Measurements from ENCODE around the gene DCDC2B. TPM values are rescaled to one million over a fixed set of nuclear protein-coding genes. Genes with fewer than 3 reads are reported as not detected.
A peak's percentile ranks its signal among the peaks of the same experiment; 100 is the strongest.
"Not testable (repeated sequence)": the region's sequence is repeated elsewhere in the genome, so short reads cannot be mapped to it uniquely, and the experiment has no call there.

DCDC2B gene
- not detected in 2 replicates for total RNA-seq

DNA sequence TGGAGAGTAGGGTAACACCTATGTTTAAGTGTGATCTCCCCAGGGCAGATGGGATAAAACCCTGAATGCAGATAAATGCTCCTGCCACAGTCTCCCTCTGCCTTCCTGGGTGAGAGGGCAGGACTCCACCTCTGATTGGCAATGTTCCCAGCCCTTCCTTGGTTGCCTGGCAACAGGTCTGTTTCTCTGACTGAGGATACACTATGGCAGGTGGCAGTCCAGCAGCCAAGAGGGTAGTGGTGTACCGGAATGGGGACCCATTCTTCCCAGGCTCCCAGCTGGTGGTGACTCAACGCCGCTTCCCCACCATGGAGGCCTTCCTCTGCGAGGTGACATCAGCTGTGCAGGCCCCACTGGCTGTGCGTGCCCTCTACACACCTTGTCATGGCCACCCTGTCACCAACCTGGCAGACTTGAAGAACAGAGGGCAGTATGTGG is at the start of gene DCDC2B:
Gene DCDC2B (plus strand): TSS at position 199 of the 438 bp plus-strand sequence. CDS start 5 bp downstream, at position 204.
- DNase-seq (ENCODE audit: low read depth): peak; percentile 40
- TF ChIP-seq, protein P1, sequence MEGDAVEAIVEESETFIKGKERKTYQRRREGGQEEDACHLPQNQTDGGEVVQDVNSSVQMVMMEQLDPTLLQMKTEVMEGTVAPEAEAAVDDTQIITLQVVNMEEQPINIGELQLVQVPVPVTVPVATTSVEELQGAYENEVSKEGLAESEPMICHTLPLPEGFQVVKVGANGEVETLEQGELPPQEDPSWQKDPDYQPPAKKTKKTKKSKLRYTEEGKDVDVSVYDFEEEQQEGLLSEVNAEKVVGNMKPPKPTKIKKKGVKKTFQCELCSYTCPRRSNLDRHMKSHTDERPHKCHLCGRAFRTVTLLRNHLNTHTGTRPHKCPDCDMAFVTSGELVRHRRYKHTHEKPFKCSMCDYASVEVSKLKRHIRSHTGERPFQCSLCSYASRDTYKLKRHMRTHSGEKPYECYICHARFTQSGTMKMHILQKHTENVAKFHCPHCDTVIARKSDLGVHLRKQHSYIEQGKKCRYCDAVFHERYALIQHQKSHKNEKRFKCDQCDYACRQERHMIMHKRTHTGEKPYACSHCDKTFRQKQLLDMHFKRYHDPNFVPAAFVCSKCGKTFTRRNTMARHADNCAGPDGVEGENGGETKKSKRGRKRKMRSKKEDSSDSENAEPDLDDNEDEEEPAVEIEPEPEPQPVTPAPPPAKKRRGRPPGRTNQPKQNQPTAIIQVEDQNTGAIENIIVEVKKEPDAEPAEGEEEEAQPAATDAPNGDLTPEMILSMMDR (conservative IDR thresholded peaks at IDR 0.05; ENCODE audit: low read depth, low read length): no peak
- no peak within 1 kb of the TSS for H3K4me3 ChIP-seq (ENCODE audit: low read depth, low read length)

DNA sequence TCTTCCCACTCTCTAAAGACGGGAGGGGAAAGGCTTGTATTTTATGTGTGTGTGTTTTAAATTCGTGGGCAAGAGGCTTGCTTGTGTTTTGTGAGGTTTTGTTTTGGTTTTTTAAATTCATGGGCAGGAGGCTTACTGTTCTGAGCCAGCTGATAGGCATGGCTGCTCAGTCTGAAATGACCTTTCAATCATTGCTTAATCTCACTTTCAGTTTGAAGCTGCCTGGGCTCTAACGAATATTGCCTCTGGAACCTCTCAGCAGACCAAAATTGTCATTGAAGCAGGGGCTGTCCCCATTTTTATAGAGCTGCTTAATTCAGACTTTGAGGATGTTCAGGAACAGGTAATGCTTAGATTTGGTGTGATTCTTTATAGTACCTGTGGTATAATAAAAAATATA is 49.7 kb upstream of the DCDC2B start:
- H3K4me3 ChIP-seq (ENCODE audit: low read depth, low read length): no peak overlapping the region
- TF ChIP-seq, protein P1 (conservative IDR thresholded peaks at IDR 0.05; ENCODE audit: low read depth, low read length): no peak
- DNase-seq (ENCODE audit: low read depth): no peak

DNA sequence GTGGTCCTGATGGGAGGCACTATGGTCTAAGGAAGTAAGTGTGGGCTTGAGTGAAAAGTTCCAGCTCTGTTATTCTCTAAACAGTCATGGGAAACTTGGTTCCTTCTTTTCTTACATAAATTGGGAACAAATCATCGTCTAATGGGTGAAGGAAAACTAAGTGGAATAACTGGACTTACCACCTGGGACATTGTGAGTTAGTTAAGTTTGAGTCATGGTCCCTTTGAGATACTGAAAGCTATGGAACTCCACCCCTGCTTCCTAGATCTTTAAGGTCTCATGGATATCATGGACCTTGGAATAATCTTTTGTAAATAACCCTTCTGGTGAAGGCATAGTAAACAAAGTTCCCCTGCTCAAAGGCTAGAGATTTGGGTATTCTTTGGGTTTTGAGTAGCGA is 45.5 kb upstream of the DCDC2B start:
- no peak for DNase-seq (ENCODE audit: low read depth)
- no peak overlapping the region for H3K4me3 ChIP-seq (ENCODE audit: low read depth, low read length)
- TF ChIP-seq, protein P1 (conservative IDR thresholded peaks at IDR 0.05; ENCODE audit: low read depth, low read length): no peak

DNA sequence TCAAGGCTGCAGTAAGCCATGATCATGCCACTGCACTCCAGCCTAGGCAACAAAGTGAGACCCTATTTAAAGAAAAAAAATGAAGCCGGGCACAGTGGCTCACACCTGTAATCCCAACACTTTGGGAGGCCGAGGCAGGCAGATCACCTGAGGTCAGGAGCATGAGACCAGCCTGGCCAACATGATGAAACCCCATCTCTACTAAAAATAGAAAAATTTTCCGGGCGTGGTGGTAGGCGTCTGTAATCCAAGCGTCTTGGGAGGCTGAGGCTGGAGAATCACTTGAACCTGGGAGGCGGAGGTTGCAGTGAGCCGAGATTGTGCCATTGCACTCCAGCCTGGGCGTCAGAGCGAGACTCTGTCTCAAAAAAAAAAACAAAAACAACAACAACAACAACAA is 43.3 kb upstream of the DCDC2B start:
- H3K4me3 ChIP-seq (ENCODE audit: low read depth, low read length); DNase-seq (ENCODE audit: low read depth): not testable (repeated sequence)

DNA sequence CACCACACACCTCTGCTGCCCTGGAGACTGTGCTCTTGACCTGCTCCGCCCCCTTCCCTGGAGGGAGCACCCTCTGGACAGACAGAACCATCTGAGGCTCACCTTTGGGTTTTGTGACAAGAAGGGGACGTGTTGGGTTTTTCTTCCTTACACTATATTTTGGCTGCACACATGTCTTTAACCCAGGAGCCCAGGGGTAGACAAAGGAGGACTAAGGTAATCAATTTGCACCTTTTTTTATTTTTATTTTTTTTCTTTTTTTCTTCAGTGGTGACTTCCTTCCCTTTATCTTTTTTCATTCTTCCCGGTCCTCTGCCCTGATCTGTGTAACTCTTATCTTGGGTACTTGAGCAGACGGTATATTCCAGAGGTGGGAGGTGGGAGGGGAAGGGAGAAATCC is 37.9 kb upstream of the DCDC2B start:
- DNase-seq (ENCODE audit: low read depth): no peak
- TF ChIP-seq, protein P1 (conservative IDR thresholded peaks at IDR 0.05; ENCODE audit: low read depth, low read length): no peak
- H3K4me3 ChIP-seq (ENCODE audit: low read depth, low read length): no peak overlapping the region

DNA sequence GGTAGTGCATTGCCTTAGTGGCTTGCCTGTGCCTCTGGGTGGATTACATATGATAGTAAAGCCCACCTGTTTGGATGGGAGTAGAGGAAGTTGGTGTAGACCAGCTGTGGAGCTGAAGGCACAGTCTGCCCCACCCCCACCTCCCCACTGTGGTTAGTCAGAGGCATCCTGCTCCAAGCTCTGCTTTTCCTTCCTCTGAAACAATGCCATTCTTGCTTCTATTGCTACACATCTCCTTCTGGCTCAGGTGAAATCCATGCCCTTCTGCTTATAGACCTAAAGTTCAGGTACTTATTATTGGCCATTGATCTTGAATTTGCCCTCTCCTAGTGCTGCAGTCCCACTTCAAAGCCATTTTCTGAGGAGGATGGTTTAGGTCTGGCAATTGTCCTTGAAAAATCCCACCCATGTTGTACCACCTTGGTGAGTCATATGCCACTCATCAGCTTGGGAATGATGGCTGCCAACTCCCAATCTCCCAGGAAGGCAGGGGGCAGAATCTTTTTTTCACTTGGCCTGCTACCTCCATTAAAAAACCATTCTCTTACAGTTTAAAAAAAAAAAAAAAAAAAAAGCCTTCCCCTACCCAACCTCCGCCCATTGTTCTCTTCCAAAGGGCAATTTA is 36.2 kb upstream of the DCDC2B start:
- no peak for DNase-seq (ENCODE audit: low read depth)
- H3K4me3 ChIP-seq (ENCODE audit: low read depth, low read length): no peak overlapping the region
- TF ChIP-seq, protein P1 (conservative IDR thresholded peaks at IDR 0.05; ENCODE audit: low read depth, low read length): no peak

DNA sequence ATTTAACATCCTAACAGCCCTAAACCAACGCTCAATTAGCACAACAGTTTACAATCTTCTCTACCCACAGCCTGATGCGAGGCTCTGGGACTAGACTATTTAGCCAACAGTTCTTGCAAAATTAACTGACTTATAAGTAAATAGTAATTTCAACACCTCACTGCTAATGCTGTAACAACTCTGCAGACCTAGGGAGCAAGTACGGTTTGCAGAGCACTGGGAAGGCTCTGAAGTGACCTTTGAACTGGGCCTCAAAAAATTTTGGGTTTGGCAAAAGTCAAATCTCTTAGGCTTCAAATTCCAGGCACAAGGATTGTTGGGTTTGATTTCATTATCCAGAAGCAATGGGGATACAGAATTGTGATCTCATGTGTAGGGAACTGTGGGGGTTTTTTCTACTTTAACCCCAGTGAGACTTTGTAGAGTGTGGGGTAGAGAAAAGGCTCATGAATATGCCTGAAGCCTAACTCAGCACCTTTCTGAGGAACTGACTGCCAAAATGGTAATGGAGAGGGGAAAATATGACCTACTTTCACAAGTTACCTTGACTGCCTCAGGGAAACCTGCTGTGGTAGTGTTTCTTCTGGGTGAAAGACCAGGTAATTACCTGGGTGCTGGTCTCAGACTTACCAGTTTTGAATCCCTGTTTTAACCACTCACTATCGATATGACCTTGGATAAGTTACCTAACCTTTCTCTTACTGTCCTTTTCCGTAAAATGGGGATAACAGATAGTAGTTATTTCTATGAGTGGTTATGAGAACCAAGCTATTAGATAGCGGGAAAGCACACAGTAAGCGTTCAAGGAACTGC is 30.3 kb upstream of the DCDC2B start:
- no peak for DNase-seq (ENCODE audit: low read depth)
- TF ChIP-seq, protein P1 (conservative IDR thresholded peaks at IDR 0.05; ENCODE audit: low read depth, low read length): no peak
- no peak overlapping the region for H3K4me3 ChIP-seq (ENCODE audit: low read depth, low read length)
